OCI-LY3 (cell line): ENCODE data around the gene DNAJB11.

Source experiments
- H2AFZ ChIP-seq: fragments of 200-600, 300-600 bp; shearing (Covaris generic); 2 replicates; pipeline ENCODE4 v1.6.0; 2014; ENCODE audit warnings: antibody characterized with exemption, low read depth, low read length
- H3K27ac ChIP-seq: fragments of 200-600, 300-600 bp; sonication (generic); 2 replicates; pipeline ENCODE4 v1.5.1; 2014; ENCODE audit warnings: mild to moderate bottlenecking, low read length, moderate library complexity, mixed read lengths
- H3K27me3 ChIP-seq: fragments of 200-600, 300-600 bp; sonication (generic); 2 replicates; pipeline ENCODE4 v1.6.1; 2014; ENCODE audit warnings: low read depth, low read length, mixed read lengths
- H3K36me3 ChIP-seq: fragments of 200-600, 300-600 bp; sonication (generic); replicated peaks from 2 replicates; pipeline ENCODE3; 2014; ENCODE audit warnings: low read depth, low read length, mixed read lengths
- H3K4me1 ChIP-seq: fragments of 300-600, 200-600 bp; sonication (generic); 2 replicates; pipeline ENCODE4 v1.6.1; 2014; ENCODE audit warnings: low read length, mixed read lengths
- H3K4me2 ChIP-seq: fragments of 200-600, 300-600 bp; sonication (generic); 2 replicates; pipeline ENCODE4 v1.6.1; 2014; ENCODE audit warnings: low read length, mixed read lengths
- H3K4me3 ChIP-seq: fragments of 300-600, 200-600 bp; sonication (generic); 2 replicates; pipeline ENCODE4 v1.5.1; 2014; ENCODE audit warnings: antibody characterized with exemption, mild to moderate bottlenecking, low read length, moderate library complexity
- H3K79me2 ChIP-seq: fragments of 300-600, 200-600 bp; shearing (Covaris generic); 2 replicates; pipeline ENCODE4 v1.6.1; 2014; ENCODE audit warnings: mild to moderate bottlenecking, low read length, mixed read lengths
- H3K9ac ChIP-seq: fragments of 300-600, 200-600 bp; shearing (Covaris generic); 2 replicates; pipeline ENCODE4 v1.6.0; 2014; ENCODE audit warnings: mild to moderate bottlenecking, low read length, moderate library complexity
- H3K9me3 ChIP-seq: fragments of 200-600, 300-600 bp; shearing (Covaris generic); 2 replicates; pipeline ENCODE4 v1.6.1; 2014; ENCODE audit warnings: low read length, mixed read lengths; ENCODE audit not compliant: insufficient read depth
- H4K20me1 ChIP-seq: fragments of 200-600, 300-600 bp; sonication (generic); 2 replicates; pipeline ENCODE4 v1.6.1; 2016; ENCODE audit warnings: low read length, mixed read lengths; ENCODE audit not compliant: insufficient read depth
- CTCF ChIP-seq: fragments of 200-600, 300-600 bp; sonication (generic); IDR thresholded peaks from 2 replicates; pipeline ENCODE4 v1.5.1; 2014; ENCODE audit warnings: antibody characterized with exemption, low read length, low read depth
- EZH2phosphoT487 ChIP-seq: fragments of 200-600 bp; shearing (Covaris generic); IDR thresholded peaks from 2 replicates; pipeline ENCODE4 v1.6.1; 2018; ENCODE audit warnings: antibody characterized with exemption, mixed run types, low read depth

DNAJB11 gene

GRCh38 chr3:186614597-186615483 lies 44.3 kb downstream of the DNAJB11 start:
- Histone ChIP-seq H3K27me3 (peaks cover 37% of the 10 kb centered on the region), H3K4me1 (peaks cover 17% of the 10 kb centered on the region), H3K9ac (peak overlapping the region; percentile 16; the same call in 1 of the 2 replicates), H3K4me3 (peak overlapping the region; percentile 75), H3K27ac (no peak overlapping the region), H3K36me3 (no peaks in the 10 kb centered on the region), H3K9me3 (no peaks in the 10 kb centered on the region), H3K4me2 (peak overlapping the region; percentile 96), H3K79me2 (no peaks in the 10 kb centered on the region), H4K20me1 (no peaks in the 10 kb centered on the region), H2AFZ (peak overlapping the region; percentile 91)
- TF ChIP-seq EZH2phosphoT487 (no peak), CTCF (peak; percentile 90)

- Histone ChIP-seq H3K9ac (no peak overlapping the region), H4K20me1 (no peaks in the 10 kb centered on the region), H3K9me3 (no peaks in the 10 kb centered on the region), H3K27ac (no peak overlapping the region), H3K79me2 (no peaks in the 10 kb centered on the region), H3K27me3 (peaks cover 37% of the 10 kb centered on the region), H3K36me3 (no peaks in the 10 kb centered on the region), H3K4me3 (peak overlapping the region; percentile 74; the same call in 1 of the 2 replicates), H2AFZ (no peak overlapping the region), H3K4me1 (peaks cover 17% of the 10 kb centered on the region), H3K4me2 (peak overlapping the region; percentile 74; the same call in 1 of the 2 replicates)
- TF ChIP-seq EZH2phosphoT487 (no peak), CTCF (no peak)
Observed at GRCh38 chr3:186616299-186616617, 45.7 kb downstream of the DNAJB11 start.

GRCh38 chr3:186617036-186617946 lies 46.8 kb downstream of the DNAJB11 start:
- H3K9me3 ChIP-seq, result no peaks in the 10 kb centered on the region
- H3K4me1 ChIP-seq, result peaks cover 17% of the 10 kb centered on the region
- TF ChIP-seq CTCF, result peak; percentile 91
- no peak for TF ChIP-seq EZH2phosphoT487
- no peaks in the 10 kb centered on the region for H3K79me2 ChIP-seq
- H2AFZ ChIP-seq, result peak overlapping the region; percentile 89
- H3K36me3 ChIP-seq, result no peaks in the 10 kb centered on the region
- no peaks in the 10 kb centered on the region for H4K20me1 ChIP-seq
- no peak overlapping the region for H3K27ac ChIP-seq
- peak overlapping the region; percentile 74 for H3K4me3 ChIP-seq
- peak overlapping the region; percentile 74 for H3K4me2 ChIP-seq
- H3K27me3 ChIP-seq, result peaks cover 41% of the 10 kb centered on the region
- peak overlapping the region; percentile 38; the same call in 1 of the 2 replicates for H3K9ac ChIP-seq
